Coronary artery (tissue), 2 donors: Measurements from ENCODE around the gene TSPYL1.
"Not testable (repeated sequence)": the region's sequence is repeated elsewhere in the genome, so short reads cannot be mapped to it uniquely, and the experiment has no call there.

Experiments used
- DNase-seq: peaks from one replicate; pipeline ENCODE4 v3.0.0-alpha.2; 2017; ENCODE audit warnings: low spot score
- H3K27ac ChIP-seq, 2 donors: fragments of 200-600 bp; sonication (generic); one replicate each; pipeline ENCODE4 v1.5.1; 2016 to 2019
- H3K4me3 ChIP-seq: fragments of 200-600 bp; sonication (generic); 2 replicates; pipeline ENCODE4 v1.5.1; 2016; ENCODE audit warnings: mild to moderate bottlenecking, moderate library complexity
- CTCF ChIP-seq: fragments of 200-600 bp; sonication (generic); IDR thresholded peaks from one replicate; pipeline ENCODE4 v1.5.1; 2019; ENCODE audit warnings: antibody characterized with exemption

Gene TSPYL1

GRCh38 chr6:116323863-116324262 lies 44.1 kb upstream of the TSPYL1 start:
- Histone ChIP-seq H3K27ac (no peak overlapping the region), H3K4me3 (no peak overlapping the region)
- TF ChIP-seq CTCF: no peak
- DNase-seq: no peak

- H3K27ac ChIP-seq, H3K4me3 ChIP-seq, DNase-seq: not testable (repeated sequence)
Measured at GRCh38 chr6:116321933-116322332, 42.2 kb upstream of the TSPYL1 start.

DNA sequence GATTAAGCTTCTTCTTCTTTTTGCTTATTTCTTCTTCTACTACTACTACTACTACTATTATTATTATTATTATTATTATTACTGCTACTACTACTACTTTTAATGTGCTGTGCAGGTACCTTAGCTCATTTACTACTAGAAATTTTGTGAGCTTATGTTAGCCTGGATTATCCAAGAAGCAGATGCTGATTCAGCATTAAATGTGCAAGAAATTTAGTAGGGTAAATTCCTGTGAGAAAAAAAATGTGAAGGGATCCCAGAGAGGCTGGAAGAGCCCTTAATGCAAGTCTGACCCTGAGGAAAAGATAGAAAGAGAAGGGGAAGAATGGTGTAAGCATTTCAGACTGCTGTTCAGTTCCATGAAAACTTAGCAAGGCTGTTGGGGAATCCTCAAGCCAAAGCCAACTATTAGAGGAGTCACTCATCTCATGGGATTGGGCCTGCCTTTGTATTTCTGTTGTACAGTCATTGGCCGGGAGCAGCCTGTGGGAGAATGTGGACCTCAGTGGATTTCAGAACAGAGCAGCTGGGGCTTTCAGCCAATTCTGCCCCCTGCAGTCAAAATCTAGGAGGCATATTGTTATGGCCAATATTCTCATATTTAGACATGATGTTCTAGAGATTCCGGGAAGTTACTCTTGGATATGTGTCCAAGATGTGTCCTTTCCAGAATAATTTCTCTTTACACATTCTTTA lies 37.2 kb upstream of the TSPYL1 start:
- DNase-seq: no peak

DNA sequence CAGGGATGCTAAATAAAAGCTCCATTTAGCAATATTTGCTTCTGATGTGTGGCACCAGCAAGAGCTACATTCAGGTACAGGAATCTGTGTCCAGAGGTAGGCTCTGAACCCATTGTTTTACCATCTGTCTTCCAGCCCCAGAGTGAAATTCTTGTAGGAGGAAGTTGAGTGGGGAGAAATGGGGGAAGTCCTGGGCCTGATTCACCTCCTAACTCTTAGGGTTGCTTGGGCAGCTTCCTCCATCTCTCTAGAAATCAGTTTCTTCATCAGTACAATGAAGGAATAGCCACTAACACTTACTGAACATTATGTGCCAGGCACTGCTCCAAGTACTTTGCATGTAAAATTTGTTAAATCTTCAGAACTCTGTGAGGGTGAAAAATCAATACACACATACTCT lies 35.1 kb upstream of the TSPYL1 start:
- TF ChIP-seq CTCF: no peak
- no peak overlapping the region for H3K4me3 ChIP-seq
- H3K27ac ChIP-seq: no peak overlapping the region
- DNase-seq: no peak

More for the DNA sequence above, 37.2 kb upstream of the TSPYL1 start:
- Histone ChIP-seq H3K27ac (no peak overlapping the region), H3K4me3 (no peak overlapping the region)
- no peak for TF ChIP-seq CTCF

DNA sequence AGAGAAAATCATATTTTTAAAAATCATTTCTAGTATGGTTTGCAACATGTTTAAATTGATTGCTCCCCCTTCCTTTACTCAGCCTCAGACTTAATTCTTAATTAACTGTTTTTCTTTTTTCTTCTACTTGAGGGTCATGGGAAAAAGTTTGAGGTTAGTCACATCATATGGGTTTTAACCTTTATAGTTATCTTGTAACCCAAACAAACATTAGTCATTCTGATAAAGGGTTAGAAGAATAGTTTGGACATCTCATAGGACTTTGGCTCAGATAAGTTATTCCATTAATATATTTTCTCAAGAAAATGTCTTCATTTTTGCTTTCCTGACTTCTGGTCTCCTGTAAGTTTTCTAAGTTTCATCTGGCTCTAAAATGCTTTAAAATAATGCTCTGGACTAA lies 34.5 kb upstream of the TSPYL1 start:
- no peak for TF ChIP-seq CTCF
- H3K4me3 ChIP-seq: no peak overlapping the region
- DNase-seq: no peak

GRCh38 chr6:116313101-116313776 lies 33.5 kb upstream of the TSPYL1 start:
- H3K4me3 ChIP-seq: no peak overlapping the region
- DNase-seq: no peak
- no peak for TF ChIP-seq CTCF
- no peak overlapping the region for H3K27ac ChIP-seq

More for the DNA sequence above, 34.5 kb upstream of the TSPYL1 start:
- H3K27ac ChIP-seq: no peak overlapping the region

GRCh38 chr6:116309657-116310056 lies 29.9 kb upstream of the TSPYL1 start:
- H3K27ac ChIP-seq: no peak overlapping the region
- no peak for TF ChIP-seq CTCF
- H3K4me3 ChIP-seq: no peak overlapping the region
- DNase-seq: no peak
